Measurements from ENCODE around the gene LRRC4B. TPM values are rescaled to one million over a fixed set of nuclear protein-coding genes. Genes with fewer than 3 reads are reported as not detected.
"Not testable (repeated sequence)": the region's sequence is repeated elsewhere in the genome, so short reads cannot be mapped to it uniquely, and the experiment has no call there.

The LRRC4B gene
- 9.2 and 9.3 TPM in 2 replicates for total RNA-seq

DNA sequence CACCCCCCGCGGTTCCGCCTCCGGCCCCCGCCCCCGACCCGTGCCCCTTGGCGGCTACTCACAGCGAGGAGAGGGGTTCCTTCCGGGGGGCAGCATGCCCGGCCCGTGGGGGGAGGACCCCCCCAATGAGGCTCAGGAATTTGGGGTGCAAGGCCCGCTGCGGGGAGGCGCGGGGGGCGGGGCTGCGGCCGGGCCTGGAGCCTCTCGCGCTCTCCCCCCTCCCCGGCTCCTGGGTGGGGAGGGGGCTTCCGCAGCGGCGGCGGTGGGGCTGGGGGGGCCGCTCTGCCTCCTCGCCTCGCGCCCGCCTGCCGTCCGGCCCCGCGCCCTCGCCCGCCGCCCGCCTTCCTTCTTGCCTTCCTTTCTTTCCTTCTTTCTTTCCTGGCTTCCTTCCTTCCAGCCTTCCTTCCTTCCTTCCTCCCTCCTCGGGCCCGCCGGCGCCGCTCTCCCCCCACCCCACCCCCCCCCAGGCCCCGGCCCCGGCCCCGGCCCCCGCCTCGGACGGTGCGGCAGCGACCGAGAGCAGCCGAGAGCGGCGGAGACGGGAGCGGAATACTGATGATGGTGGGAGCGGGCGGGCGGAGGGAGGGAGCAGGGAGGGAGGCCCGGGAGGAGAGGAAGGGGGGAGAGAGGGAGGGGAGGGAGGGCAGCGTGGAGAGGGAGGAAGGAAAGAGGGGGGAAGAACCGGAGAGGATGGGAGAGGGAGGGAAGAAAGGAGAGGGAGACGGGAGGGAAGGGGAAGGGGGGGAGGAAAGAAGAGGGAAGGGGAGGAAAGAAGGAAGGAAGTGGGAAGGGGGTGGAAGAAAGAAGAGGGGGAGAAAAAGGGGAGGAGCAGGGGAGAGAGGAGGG, at the start of gene LRRC4B:
LRRC4B (minus strand) TSS at position 554 of the 846 bp plus-strand sequence. CDS start 19,597 bp downstream, outside the sequence.
- DNase-seq (ENCODE audit: low read depth): no peak
- Histone ChIP-seq H3K36me3 (ENCODE audit: control insufficient read depth, insufficient read depth, low read length) (no peaks in the 10 kb centered on the region), H3K27me3 (ENCODE audit: control insufficient read depth, insufficient read depth, low read length) (peaks cover 45% of the 10 kb centered on the region), H3K4me3 (ENCODE audit: low read depth, low read length) (no peak within 1 kb of the TSS)
- TF ChIP-seq, protein P1, sequence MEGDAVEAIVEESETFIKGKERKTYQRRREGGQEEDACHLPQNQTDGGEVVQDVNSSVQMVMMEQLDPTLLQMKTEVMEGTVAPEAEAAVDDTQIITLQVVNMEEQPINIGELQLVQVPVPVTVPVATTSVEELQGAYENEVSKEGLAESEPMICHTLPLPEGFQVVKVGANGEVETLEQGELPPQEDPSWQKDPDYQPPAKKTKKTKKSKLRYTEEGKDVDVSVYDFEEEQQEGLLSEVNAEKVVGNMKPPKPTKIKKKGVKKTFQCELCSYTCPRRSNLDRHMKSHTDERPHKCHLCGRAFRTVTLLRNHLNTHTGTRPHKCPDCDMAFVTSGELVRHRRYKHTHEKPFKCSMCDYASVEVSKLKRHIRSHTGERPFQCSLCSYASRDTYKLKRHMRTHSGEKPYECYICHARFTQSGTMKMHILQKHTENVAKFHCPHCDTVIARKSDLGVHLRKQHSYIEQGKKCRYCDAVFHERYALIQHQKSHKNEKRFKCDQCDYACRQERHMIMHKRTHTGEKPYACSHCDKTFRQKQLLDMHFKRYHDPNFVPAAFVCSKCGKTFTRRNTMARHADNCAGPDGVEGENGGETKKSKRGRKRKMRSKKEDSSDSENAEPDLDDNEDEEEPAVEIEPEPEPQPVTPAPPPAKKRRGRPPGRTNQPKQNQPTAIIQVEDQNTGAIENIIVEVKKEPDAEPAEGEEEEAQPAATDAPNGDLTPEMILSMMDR (IDR thresholded peaks at IDR 0.05; ENCODE audit: insufficient read depth, low read length, poor library complexity, severe bottlenecking): no peak

GRCh38 chr19:50612504-50613404, 44.5 kb upstream of the LRRC4B start:
- H3K36me3 ChIP-seq (ENCODE audit: control insufficient read depth, insufficient read depth, low read length); DNase-seq (ENCODE audit: low read depth): not testable (repeated sequence)

GRCh38 chr19:50607874-50608785, 39.9 kb upstream of the LRRC4B start:
- Histone ChIP-seq H3K4me3 (ENCODE audit: low read depth, low read length) (no peak overlapping the region), H3K36me3 (ENCODE audit: control insufficient read depth, insufficient read depth, low read length) (no peaks in the 10 kb centered on the region), H3K27me3 (ENCODE audit: control insufficient read depth, insufficient read depth, low read length) (peaks cover 4% of the 10 kb centered on the region)
- TF ChIP-seq, protein P1 (IDR thresholded peaks at IDR 0.05; ENCODE audit: insufficient read depth, low read length, poor library complexity, severe bottlenecking): peak; percentile 65
- DNase-seq (ENCODE audit: low read depth): peak; percentile 45

More at GRCh38 chr19:50612504-50613404, 44.5 kb upstream of the LRRC4B start:
- H3K27me3 ChIP-seq (ENCODE audit: control insufficient read depth, insufficient read depth, low read length); H3K4me3 ChIP-seq (ENCODE audit: low read depth, low read length): not testable (repeated sequence)

GRCh38 chr19:50607388-50607787, 39.2 kb upstream of the LRRC4B start:
- Histone ChIP-seq H3K27me3 (ENCODE audit: control insufficient read depth, insufficient read depth, low read length) (peaks cover 4% of the 10 kb centered on the region), H3K4me3 (ENCODE audit: low read depth, low read length) (no peak overlapping the region), H3K36me3 (ENCODE audit: control insufficient read depth, insufficient read depth, low read length) (no peaks in the 10 kb centered on the region)
- TF ChIP-seq, protein P1 (IDR thresholded peaks at IDR 0.05; ENCODE audit: insufficient read depth, low read length, poor library complexity, severe bottlenecking): no peak
- no peak for DNase-seq (ENCODE audit: low read depth)

DNA sequence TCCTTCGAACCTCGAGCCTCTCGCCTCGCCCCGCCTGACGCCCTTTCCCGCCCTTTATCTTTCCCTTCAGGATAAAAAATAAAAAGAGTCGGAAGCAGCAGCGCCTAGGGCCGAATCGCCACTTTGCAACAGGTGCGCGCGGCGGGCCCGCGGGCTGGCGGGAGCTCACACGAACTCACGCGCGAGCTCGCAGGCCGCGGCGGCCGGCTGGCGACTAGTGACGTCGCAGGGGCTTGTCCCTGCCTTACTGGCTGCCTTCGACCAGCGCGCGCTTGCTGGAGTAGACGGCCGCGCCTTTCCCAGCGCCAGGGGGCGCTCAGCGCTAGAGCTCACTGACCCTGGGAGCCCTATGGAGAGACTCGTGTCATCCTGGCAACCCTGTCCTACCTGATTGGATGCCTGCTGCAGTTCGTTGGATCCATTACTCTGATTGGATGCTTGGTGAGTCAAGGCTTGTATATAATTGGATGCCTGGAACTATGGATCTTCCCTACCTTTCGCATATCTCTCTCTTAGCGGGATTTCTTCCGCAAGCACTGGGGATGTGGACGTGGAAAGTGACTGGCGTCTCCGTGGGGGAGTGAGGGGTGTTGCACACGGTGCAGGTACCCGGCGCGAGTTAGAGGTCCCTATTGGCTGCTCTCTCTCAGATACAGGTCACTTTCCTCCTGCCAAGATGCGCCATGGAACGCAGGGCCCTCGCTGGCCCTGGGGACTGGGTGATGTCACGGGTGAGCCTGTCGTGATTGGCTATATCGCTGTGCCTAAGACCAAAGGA, 38.0 kb upstream of the LRRC4B start:
- not testable (repeated sequence) for H3K4me3 ChIP-seq (ENCODE audit: low read depth, low read length); DNase-seq (ENCODE audit: low read depth); H3K27me3 ChIP-seq (ENCODE audit: control insufficient read depth, insufficient read depth, low read length); H3K36me3 ChIP-seq (ENCODE audit: control insufficient read depth, insufficient read depth, low read length)

GRCh38 chr19:50604264-50605073, 36.2 kb upstream of the LRRC4B start:
- not testable (repeated sequence) for DNase-seq (ENCODE audit: low read depth); H3K36me3 ChIP-seq (ENCODE audit: control insufficient read depth, insufficient read depth, low read length); H3K4me3 ChIP-seq (ENCODE audit: low read depth, low read length); H3K27me3 ChIP-seq (ENCODE audit: control insufficient read depth, insufficient read depth, low read length)
